Measurements from ENCODE around the gene UBE2V1. TPM values are rescaled to one million over a fixed set of nuclear protein-coding genes. Genes with fewer than 3 reads are reported as not detected.

UBE2V1 gene
- total and polyA plus RNA-seq, 2 donors (not counting 3 experiments of a cell fraction or from before 2014, with no cell fraction given), result 145 to 156 TPM

DNA sequence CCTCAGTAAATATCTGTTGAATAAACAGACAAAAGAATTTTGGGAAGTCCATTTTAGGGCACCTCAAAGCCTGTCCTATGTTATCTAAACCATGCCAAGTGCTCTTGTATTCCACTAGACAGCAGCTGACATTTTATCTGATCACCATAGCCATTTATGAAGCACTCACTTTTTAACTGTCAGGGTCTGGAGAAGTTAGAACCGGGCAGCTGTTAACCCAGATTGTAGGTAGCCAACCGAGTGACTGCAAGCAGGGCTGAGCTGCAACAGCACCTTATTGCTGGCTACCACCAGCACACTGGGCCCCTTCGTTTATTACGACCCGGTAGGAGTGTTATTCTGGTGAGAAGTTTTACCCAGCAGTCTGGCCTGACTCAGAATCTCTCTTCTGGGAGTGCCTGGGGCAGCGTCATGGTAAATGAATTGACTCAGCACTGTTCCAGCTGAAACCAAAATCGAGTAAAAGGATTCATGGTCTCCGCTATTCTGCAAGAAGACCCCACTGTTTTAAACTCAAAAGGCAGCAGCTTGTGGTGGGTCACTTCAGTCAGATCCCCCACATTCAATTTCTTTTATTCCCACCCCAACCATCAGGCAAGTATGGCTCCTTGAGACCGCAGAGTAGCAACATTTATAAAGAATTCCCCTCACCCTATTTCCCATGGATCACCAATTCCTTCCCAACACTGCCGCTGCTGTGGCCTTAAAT, 1.7 kb downstream of the UBE2V1 start:
- peaks cover 2% of the 10 kb centered on the region for H4K20me1 ChIP-seq (replicated peaks; ENCODE audit: control insufficient read depth, extremely low read depth, insufficient read depth, low read length)
- H3K4me3 ChIP-seq (replicated peaks in 1 of 3; ENCODE audit: insufficient read depth in 1 of 3, low read depth in 1 of 3, low read length in 3 of 3), result peak overlapping the region; percentile 73 to 91 (median 88)
- H3K4me1 ChIP-seq (ENCODE audit: control insufficient read depth, extremely low read depth, insufficient read depth, low read length), result peaks cover 74% of the 10 kb centered on the region
- peaks cover 65% of the 10 kb centered on the region for H3K79me2 ChIP-seq (ENCODE audit: control insufficient read depth, insufficient read depth, low read length)
- DNase-seq (ENCODE audit: low read depth, low spot score) (no peak), FAIRE-seq (no peak)
- TF ChIP-seq, protein P1, sequence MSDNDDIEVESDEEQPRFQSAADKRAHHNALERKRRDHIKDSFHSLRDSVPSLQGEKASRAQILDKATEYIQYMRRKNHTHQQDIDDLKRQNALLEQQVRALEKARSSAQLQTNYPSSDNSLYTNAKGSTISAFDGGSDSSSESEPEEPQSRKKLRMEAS (IDR thresholded peaks at IDR 0.05; ENCODE audit: insufficient read depth, insufficient read length), result no peak
- TF ChIP-seq POLR2AphosphoS5 (IDR thresholded peaks at IDR 0.05; ENCODE audit: insufficient read depth, low read depth, low read length) (no peak), JUN (IDR thresholded peaks at IDR 0.05; ENCODE audit: borderline replicate concordance, insufficient read depth, insufficient read length, low read depth) (no peak), FOS (IDR thresholded peaks at IDR 0.05; ENCODE audit: borderline replicate concordance, insufficient read depth, low read length) (no peak), MYC (IDR thresholded peaks at IDR 0.05; ENCODE audit: low read depth, low read length) (no peak), EZH2 (IDR thresholded peaks at IDR 0.05; ENCODE audit: borderline replicate concordance, low read depth, low read length, severe bottlenecking) (no peak), POLR2A (IDR thresholded peaks at IDR 0.05; ENCODE audit: low read depth, low read length) (no peak)
- TF ChIP-seq, protein P2, sequence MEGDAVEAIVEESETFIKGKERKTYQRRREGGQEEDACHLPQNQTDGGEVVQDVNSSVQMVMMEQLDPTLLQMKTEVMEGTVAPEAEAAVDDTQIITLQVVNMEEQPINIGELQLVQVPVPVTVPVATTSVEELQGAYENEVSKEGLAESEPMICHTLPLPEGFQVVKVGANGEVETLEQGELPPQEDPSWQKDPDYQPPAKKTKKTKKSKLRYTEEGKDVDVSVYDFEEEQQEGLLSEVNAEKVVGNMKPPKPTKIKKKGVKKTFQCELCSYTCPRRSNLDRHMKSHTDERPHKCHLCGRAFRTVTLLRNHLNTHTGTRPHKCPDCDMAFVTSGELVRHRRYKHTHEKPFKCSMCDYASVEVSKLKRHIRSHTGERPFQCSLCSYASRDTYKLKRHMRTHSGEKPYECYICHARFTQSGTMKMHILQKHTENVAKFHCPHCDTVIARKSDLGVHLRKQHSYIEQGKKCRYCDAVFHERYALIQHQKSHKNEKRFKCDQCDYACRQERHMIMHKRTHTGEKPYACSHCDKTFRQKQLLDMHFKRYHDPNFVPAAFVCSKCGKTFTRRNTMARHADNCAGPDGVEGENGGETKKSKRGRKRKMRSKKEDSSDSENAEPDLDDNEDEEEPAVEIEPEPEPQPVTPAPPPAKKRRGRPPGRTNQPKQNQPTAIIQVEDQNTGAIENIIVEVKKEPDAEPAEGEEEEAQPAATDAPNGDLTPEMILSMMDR (IDR thresholded peaks at IDR 0.05; ENCODE audit: extremely low read depth in 1 of 2, insufficient read depth in 1 of 2, low read depth in 1 of 2, low read length in 2 of 2), result no peak
- ChIA-PET CTCF (interaction anchor here (0.6 to 3.7 kb wide), 7 partner anchors 10 to 132 kb away, joined by 3 to 23 read pairs (median 3); no protein-coding TSS in a partner anchor), POLR2A (no interaction called here)
- no peaks in the 10 kb centered on the region for H3K9me1 ChIP-seq (replicated peaks; ENCODE audit: control insufficient read depth, extremely low read depth, insufficient read depth, low read length)
- peak overlapping the region; percentile 89 for H3K4me2 ChIP-seq (ENCODE audit: insufficient read depth, low read length)
- dilution Hi-C loops (cut with MboI; ENCODE audit: extremely low pct_ligation_motif_present, low sequenced_read_pairs), result no loop called here
- TSS peak; percentile 11 for BruUV-seq (replicated peaks)
- H3K9me3 ChIP-seq (replicated peaks; ENCODE audit: control insufficient read depth, insufficient read depth, low read length), result no peaks in the 10 kb centered on the region
- no peaks in the 10 kb centered on the region for H3K36me3 ChIP-seq (ENCODE audit: control insufficient read depth in 2 of 2, extremely low read depth in 1 of 2, insufficient read depth in 2 of 2, low read length in 2 of 2)
- no peak overlapping the region for H2AFZ ChIP-seq (ENCODE audit: low read depth, low read length)
- peak overlapping the region; percentile 94 for H3K9ac ChIP-seq (replicated peaks; ENCODE audit: extremely low read depth, insufficient read depth, low read length)
- H3K27ac ChIP-seq (ENCODE audit: insufficient read depth, low read depth, low read length), result peak overlapping the region; percentile 84
- H3K27me3 ChIP-seq (ENCODE audit: control insufficient read depth in 2 of 2, insufficient read depth in 2 of 2, low read length in 2 of 2), result no peaks in the 10 kb centered on the region
- intact Hi-C loops (cut with micrococcal nuclease), result loop anchor here (2.0 to 5.0 kb wide), 2 partner anchors 26 to 41 kb away; partner anchors contain the start of gene PEDS1

Measured in endothelial cell of umbilical vein (primary cell).